Medulla oblongata (tissue), 1 donor: ENCODE results near the gene GLYATL1B.
"Not testable (repeated sequence)": the region's sequence is repeated elsewhere in the genome, so short reads cannot be mapped to it uniquely, and the experiment has no call there.

Source experiments
- DNase-seq: peaks from one replicate; pipeline ENCODE4 v3.0.0-alpha.2; 2015; ENCODE audit errors: extremely low spot score

Gene GLYATL1B

GRCh38 chr11:59095972-59096575, 10.0 kb downstream of the GLYATL1B start:
- DNase-seq: not testable (repeated sequence)

- DNase-seq: peak; percentile 67
These were observed 11.1 kb downstream of the GLYATL1B start for GRCh38 chr11:59097113-59097708.

GRCh38 chr11:59097938-59098337, 11.8 kb downstream of the GLYATL1B start:
- DNase-seq: not testable (repeated sequence)

- peak; percentile 63 for DNase-seq
These were observed 16.2 kb downstream of the GLYATL1B start for GRCh38 chr11:59102259-59102765.

GRCh38 chr11:59106363-59107336, 20.5 kb downstream of the GLYATL1B start, which contains the start of gene FAM111B:
Gene FAM111B, plus strand, starts transcription at chr11:59107237. Its CDS starts 2,389 bp downstream, at chr11:59109626.
- DNase-seq: peak; percentile 88

- not testable (repeated sequence) for DNase-seq
These were observed 21.6 kb downstream of the GLYATL1B start for GRCh38 chr11:59107721-59108120.

GRCh38 chr11:59112494-59112893, 26.4 kb downstream of the GLYATL1B start:
- no peak for DNase-seq

- DNase-seq: no peak
These were observed 28.2 kb downstream of the GLYATL1B start for GRCh38 chr11:59114344-59114743.

GRCh38 chr11:59115553-59115952, 29.4 kb downstream of the GLYATL1B start:
- no peak for DNase-seq

- DNase-seq: no peak
These were observed 31.7 kb downstream of the GLYATL1B start for GRCh38 chr11:59117774-59118173.

- DNase-seq: no peak
These were observed 33.7 kb downstream of the GLYATL1B start for GRCh38 chr11:59119826-59120225.

- DNase-seq: peak; percentile 79
These were observed 49.7 kb downstream of the GLYATL1B start for GRCh38 chr11:59135648-59136461.

GRCh38 chr11:59136551-59136950, 50.4 kb downstream of the GLYATL1B start:
- DNase-seq: not testable (repeated sequence)

- no peak for DNase-seq
These were observed 51.1 kb downstream of the GLYATL1B start for GRCh38 chr11:59137190-59137589.

GRCh38 chr11:59138643-59139042, 52.5 kb downstream of the GLYATL1B start:
- no peak for DNase-seq

- DNase-seq: no peak
These were observed 55.1 kb downstream of the GLYATL1B start for GRCh38 chr11:59141191-59141590.

- peak; percentile 28 for DNase-seq
These were observed 55.8 kb downstream of the GLYATL1B start for GRCh38 chr11:59141673-59142460.

- peak; percentile 82 for DNase-seq
These were observed 56.7 kb downstream of the GLYATL1B start, which contains the start of gene FAM111A for GRCh38 chr11:59142530-59143507. Gene FAM111A, plus strand, starts transcription at chr11:59142856. Its CDS starts 6,017 bp downstream, at chr11:59148873.

- DNase-seq: no peak
These were observed 58.0 kb downstream of the GLYATL1B start for GRCh38 chr11:59144096-59144495.
